Activated B cell treated with CpG ODN at 0.5 μM for 24 hours (primary cell): ENCODE results near the gene C12orf42. TPM values are rescaled to one million over a fixed set of nuclear protein-coding genes. Genes with fewer than 3 reads are reported as not detected.

Experiments
- ATAC-seq: fragments of 200-7000 bp; cut with Tn5 transposase; one replicate; pipeline ENCODE4 v1.10.0; 2021; ENCODE audit warnings: low read depth, mild to moderate bottlenecking, moderate library complexity
- CTCF ChIA-PET: fragments of 350-600 bp; sonication (Branson Sonifier 250); formaldehyde crosslinking; loops from one replicate; lab custom pipeline; 2021; ENCODE audit warnings: antibody characterized with exemption; lab: Charles Lee
- POLR2A ChIA-PET: fragments of 350-600 bp; sonication (Branson Sonifier 250); formaldehyde crosslinking; loops from one replicate; lab custom pipeline; 2021; ENCODE audit warnings: antibody characterized with exemption; lab: Charles Lee
- DNase-seq: peaks from one replicate; pipeline ENCODE4 v3.0.0; 2022
- H3K27ac Mint-ChIP-seq: one replicate; pipeline ENCODE4 v1.8.0; 2020; ENCODE audit warnings: mixed read lengths
- H3K27me3 Mint-ChIP-seq: one replicate; pipeline ENCODE4 v1.8.0; 2021; ENCODE audit warnings: mixed read lengths
- H3K36me3 Mint-ChIP-seq: one replicate; pipeline ENCODE4 v1.8.0; 2021; ENCODE audit warnings: low read depth, mixed read lengths
- H3K4me1 Mint-ChIP-seq: one replicate; pipeline ENCODE4 v1.8.0; 2021; ENCODE audit warnings: mixed read lengths
- H3K4me3 Mint-ChIP-seq: one replicate; pipeline ENCODE4 v1.8.0; 2020; ENCODE audit warnings: mild to moderate bottlenecking, mixed read lengths
- H3K9me3 Mint-ChIP-seq: one replicate; pipeline ENCODE4 v1.8.0; 2020; ENCODE audit warnings: mixed read lengths
- intact Hi-C: fragments of 100-400 bp; cut with micrococcal nuclease; formaldehyde crosslinking; loops from one replicate; pipeline ENCODE4 v1.15.1; 2024
- total RNA-seq: library from RNA; stranded (reverse); gene quantifications from 2 replicates; pipeline ENCODE4 v1.2.3, GENCODE V29; 2022
- TF ChIP-seq, protein P1 (sequence below): fragments of 200-600 bp; IDR thresholded peaks from one replicate; pipeline ENCODE4 v1.8.0; 2022; ENCODE audit warnings: antibody characterized with exemption, mild to moderate bottlenecking

Gene C12orf42
- total RNA-seq, 1 donor from 2014 or later: 21.0 TPM

DNA sequence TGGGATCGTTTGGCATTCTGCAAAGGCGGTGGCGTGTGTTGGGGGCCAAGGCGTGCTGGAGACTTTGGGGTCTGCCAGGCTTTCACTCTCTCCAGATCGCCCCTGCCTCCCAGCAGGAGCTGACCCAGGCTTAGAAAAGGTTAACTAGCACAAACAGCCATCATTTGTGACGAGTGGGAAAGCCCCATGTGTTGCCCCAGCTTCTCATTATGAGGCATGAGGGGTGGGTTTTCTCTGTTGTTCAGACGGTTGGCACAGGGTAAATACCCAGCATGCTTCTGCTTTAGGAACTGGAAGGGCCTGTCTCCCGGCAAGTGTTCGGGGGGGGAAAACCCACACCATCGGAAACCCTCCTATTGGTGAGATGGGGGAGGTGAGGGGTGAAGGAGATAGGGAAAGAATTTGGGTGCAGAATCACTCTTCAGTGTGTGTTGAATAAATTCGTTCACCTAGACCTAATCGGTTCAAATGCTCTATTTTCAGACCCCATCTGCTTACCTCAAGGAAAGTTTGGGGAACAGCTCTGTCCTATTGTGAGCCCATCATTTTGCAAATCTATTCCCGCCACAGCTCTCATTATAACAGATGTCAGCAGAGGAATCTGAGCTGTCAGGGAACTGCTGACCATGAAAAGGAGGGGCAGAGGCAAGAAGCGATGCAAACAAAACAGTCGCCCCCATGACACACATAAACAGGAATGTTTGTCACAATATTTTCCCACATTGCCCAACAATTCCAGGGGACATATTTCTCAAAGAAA, 34.7 kb upstream of the C12orf42 start:
- peak; percentile 80 for ATAC-seq
- TF ChIP-seq, protein P1, sequence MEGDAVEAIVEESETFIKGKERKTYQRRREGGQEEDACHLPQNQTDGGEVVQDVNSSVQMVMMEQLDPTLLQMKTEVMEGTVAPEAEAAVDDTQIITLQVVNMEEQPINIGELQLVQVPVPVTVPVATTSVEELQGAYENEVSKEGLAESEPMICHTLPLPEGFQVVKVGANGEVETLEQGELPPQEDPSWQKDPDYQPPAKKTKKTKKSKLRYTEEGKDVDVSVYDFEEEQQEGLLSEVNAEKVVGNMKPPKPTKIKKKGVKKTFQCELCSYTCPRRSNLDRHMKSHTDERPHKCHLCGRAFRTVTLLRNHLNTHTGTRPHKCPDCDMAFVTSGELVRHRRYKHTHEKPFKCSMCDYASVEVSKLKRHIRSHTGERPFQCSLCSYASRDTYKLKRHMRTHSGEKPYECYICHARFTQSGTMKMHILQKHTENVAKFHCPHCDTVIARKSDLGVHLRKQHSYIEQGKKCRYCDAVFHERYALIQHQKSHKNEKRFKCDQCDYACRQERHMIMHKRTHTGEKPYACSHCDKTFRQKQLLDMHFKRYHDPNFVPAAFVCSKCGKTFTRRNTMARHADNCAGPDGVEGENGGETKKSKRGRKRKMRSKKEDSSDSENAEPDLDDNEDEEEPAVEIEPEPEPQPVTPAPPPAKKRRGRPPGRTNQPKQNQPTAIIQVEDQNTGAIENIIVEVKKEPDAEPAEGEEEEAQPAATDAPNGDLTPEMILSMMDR: no peak

DNA sequence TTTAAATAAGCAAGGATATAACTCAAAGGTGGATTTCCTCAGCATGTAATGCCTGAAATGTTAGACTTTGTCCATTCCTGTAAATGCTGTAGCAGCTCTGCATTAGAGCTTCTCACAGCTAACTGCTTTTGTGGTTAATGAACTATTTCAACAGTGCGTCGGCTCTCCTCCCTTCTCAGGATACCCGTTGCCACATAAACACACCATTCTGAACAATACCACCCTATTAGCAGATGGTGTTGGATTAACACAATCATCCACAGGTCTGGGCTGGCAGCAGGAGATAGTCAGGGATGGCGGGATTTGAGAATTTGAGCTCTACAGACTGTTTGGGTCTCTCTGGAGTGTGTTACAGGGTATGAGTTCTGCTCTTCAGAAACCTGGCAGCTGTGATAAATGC, 33.5 kb upstream of the C12orf42 start:
- Mint-ChIP-seq H3K4me1 (peaks cover 25% of the 10 kb centered on the region), H3K36me3 (no peaks in the 10 kb centered on the region), H3K27me3 (no peaks in the 10 kb centered on the region), H3K27ac (peak overlapping the region; percentile 72), H3K4me3 (no peak overlapping the region), H3K9me3 (no peaks in the 10 kb centered on the region)
- ChIA-PET CTCF (interaction anchor here (1.4 to 5.1 kb wide), 3 partner anchors 19 to 646 kb away, joined by 7 to 20 read pairs (median 7); no protein-coding TSS in a partner anchor), POLR2A (interaction anchor here (2.7 kb wide), 1 partner anchor 24 kb away, joined by 14 read pairs; no protein-coding TSS in a partner anchor)
- no peak for DNase-seq
- ATAC-seq: no peak
- TF ChIP-seq, protein P1: no peak
- intact Hi-C loops: no loop called here

More for the DNA sequence above, 34.7 kb upstream of the C12orf42 start:
- H3K4me3 Mint-ChIP-seq: peak overlapping the region; percentile 58
- POLR2A ChIA-PET: interaction anchor here (1.0 to 2.7 kb wide), 3 partner anchors 9 to 35 kb away, joined by 4 to 14 read pairs (median 8); partner anchors contain the start of gene C12orf42
- peak overlapping the region; percentile 72 for H3K27ac Mint-ChIP-seq
- H3K36me3 Mint-ChIP-seq: no peaks in the 10 kb centered on the region
- CTCF ChIA-PET: interaction anchor here (1.0 to 2.1 kb wide), 3 partner anchors 19 to 647 kb away, joined by 3 to 7 read pairs (median 7); no protein-coding TSS in a partner anchor
- H3K4me1 Mint-ChIP-seq: peaks cover 25% of the 10 kb centered on the region
- no peaks in the 10 kb centered on the region for H3K27me3 Mint-ChIP-seq
- DNase-seq: no peak
- intact Hi-C loops: loop anchor here (1.0 kb wide), 2 partner anchors 11 to 25 kb away; no protein-coding TSS in a partner anchor
- H3K9me3 Mint-ChIP-seq: no peaks in the 10 kb centered on the region

DNA sequence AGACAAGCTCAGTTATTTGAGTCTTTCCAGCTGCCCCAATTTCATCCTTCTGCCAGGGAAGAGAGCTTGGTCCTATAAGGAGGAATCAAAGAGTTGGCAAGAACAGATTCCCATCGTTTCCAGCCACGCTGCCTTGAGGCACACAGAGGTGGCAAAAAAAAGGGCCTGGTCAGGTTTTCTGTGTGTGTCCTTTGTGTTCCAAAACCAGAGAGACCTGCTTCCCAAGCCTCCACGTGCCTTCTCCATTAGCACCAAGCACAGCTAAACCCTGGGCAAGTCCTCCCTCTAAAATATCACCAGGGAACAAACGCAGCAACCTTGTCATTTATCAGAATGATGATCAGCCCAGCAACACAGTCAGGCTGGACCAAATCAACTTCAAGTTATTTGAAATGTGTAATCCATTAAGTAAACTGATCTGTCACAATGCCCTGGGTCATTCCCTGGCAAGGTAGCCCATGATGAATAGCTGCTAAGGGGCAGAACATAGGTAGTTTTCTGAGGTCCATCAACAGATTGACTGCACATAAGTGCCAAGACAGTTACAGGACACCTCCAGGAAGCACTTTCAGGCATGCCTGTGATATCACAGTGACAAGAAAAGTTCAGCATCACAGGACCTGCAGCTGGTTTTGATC, 28.6 kb upstream of the C12orf42 start:
- Mint-ChIP-seq H3K36me3 (no peaks in the 10 kb centered on the region), H3K27ac (no peak overlapping the region), H3K9me3 (peaks cover 6% of the 10 kb centered on the region), H3K4me3 (no peak overlapping the region), H3K4me1 (peaks cover 12% of the 10 kb centered on the region), H3K27me3 (no peaks in the 10 kb centered on the region)
- intact Hi-C loops: no loop called here
- ChIA-PET POLR2A (interaction anchor here (0.6 kb wide), 1 partner anchor 17 kb away, joined by 3 read pairs; no protein-coding TSS in a partner anchor), CTCF (interaction anchor here (2.6 kb wide), 1 partner anchor 24 kb away, joined by 16 read pairs; no protein-coding TSS in a partner anchor)
- ATAC-seq (no peak), DNase-seq (no peak)
- TF ChIP-seq, protein P1: no peak

DNA sequence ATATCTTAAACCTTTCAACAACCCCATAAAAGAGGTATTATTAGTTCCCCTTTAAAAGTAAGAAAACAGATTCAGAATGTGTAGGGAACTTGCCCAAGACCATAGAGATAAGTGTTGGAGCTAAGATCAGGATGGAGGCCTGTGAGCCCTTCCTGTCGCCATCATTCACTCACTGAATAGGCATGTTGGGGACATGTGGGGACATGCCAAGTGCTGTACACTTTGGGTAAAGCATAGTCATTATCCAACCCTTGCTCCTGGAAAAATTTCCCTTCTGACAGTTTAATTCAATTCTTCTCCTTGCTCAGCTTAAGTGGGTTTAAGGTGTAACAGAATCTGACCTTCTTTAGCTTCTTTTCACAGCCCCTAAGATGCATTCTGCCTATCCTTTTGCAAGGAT, 28.0 kb upstream of the C12orf42 start:
- Mint-ChIP-seq H3K4me3 (no peak overlapping the region), H3K27me3 (no peaks in the 10 kb centered on the region), H3K4me1 (peaks cover 15% of the 10 kb centered on the region), H3K27ac (no peak overlapping the region), H3K9me3 (peaks cover 9% of the 10 kb centered on the region), H3K36me3 (peaks cover under 1% of the 10 kb centered on the region)
- intact Hi-C loops: no loop called here
- ATAC-seq (no peak), DNase-seq (no peak)
- TF ChIP-seq, protein P1: no peak
- POLR2A ChIA-PET: interaction anchor here (0.6 kb wide), 1 partner anchor 16 kb away, joined by 3 read pairs; no protein-coding TSS in a partner anchor
- CTCF ChIA-PET: interaction anchor here (2.6 kb wide), 1 partner anchor 24 kb away, joined by 16 read pairs; no protein-coding TSS in a partner anchor
